Vagina (tissue), 2 donors: Measurements from ENCODE around the gene G6PC3. TPM values are rescaled to one million over a fixed set of nuclear protein-coding genes. Genes with fewer than 3 reads are reported as not detected.

Experiments
- DNase-seq, 2 donors: peaks; one replicate each; pipeline ENCODE4 v3.0.0-alpha.2; 2017; ENCODE audit errors: extremely low spot score in 2 of 2
- H3K27ac ChIP-seq: fragments of 200-600 bp; sonication (generic); one replicate; pipeline ENCODE4 v1.5.1; 2019
- H3K27me3 ChIP-seq: fragments of 200-600 bp; sonication (generic); one replicate; pipeline ENCODE4 v1.5.1; 2019
- H3K36me3 ChIP-seq, 2 donors: fragments of 200-600 bp; sonication (generic); one replicate each; pipeline ENCODE4 v1.5.1; 2017 to 2019
- H3K4me1 ChIP-seq: fragments of 200-600 bp; sonication (generic); one replicate; pipeline ENCODE4 v1.5.1; 2019
- H3K4me3 ChIP-seq, 2 donors: fragments of 200-600 bp; sonication (generic); 1 replicate in 1 of 2; 2 replicates in 1 of 2; pipeline ENCODE4 v1.5.1; 2016 to 2019
- H3K9me3 ChIP-seq: fragments of 200-600 bp; sonication (generic); one replicate; pipeline ENCODE4 v1.5.1; 2019
- CTCF ChIP-seq, 3 experiments: fragments of 450-650 bp in 2 of 3; fragments of 200-600 bp in 1 of 3; sonication (generic) in 1 of 3; IDR thresholded peaks; one replicate each; pipeline ENCODE4 v1.5.1; 2017 to 2019; ENCODE audit warnings: antibody characterized with exemption in 3 of 3, mild to moderate bottlenecking in 2 of 3, moderate library complexity in 2 of 3
- POLR2A ChIP-seq, 2 donors: fragments of 450-650 bp; IDR thresholded peaks; one replicate each; pipeline ENCODE4 v1.6.1; 2017; ENCODE audit warnings: antibody characterized with exemption in 2 of 2, mild to moderate bottlenecking in 2 of 2, moderate library complexity in 2 of 2
- POLR2AphosphoS5 ChIP-seq, 2 donors: sonication (generic); formaldehyde crosslinking; IDR thresholded peaks; one replicate each; pipeline ENCODE4 v1.9.0; 2017; ENCODE audit warnings: antibody characterized with exemption in 2 of 2, mild to moderate bottlenecking in 2 of 2, low read depth in 1 of 2; ENCODE audit not compliant: insufficient read depth in 1 of 2
- intact Hi-C: fragments of 100-400 bp; cut with DNase I; formaldehyde crosslinking; loops from one replicate; pipeline ENCODE4 v1.15.1; 2023
- total RNA-seq: library from RNA; depleted of rRNA; stranded (reverse); fragments of >200 nt; gene quantifications from one replicate; pipeline ENCODE4 v1.2.3, GENCODE V29; 2016

G6PC3 gene
- total RNA-seq, 1 donor from 2014 or later = 44.0 TPM

- no peak for TF ChIP-seq CTCF (IDR thresholded peaks at IDR 0.05)
- no peak for TF ChIP-seq POLR2AphosphoS5 (IDR thresholded peaks at IDR 0.05; ENCODE audit: insufficient read depth in 1 of 2, low read depth in 1 of 2)
- no peak for TF ChIP-seq POLR2A (IDR thresholded peaks at IDR 0.05)
- intact Hi-C loops = no loop called here
- no peaks in the 10 kb centered on the region for H3K9me3 ChIP-seq
- H3K4me3 ChIP-seq = no peak overlapping the region
- DNase-seq = no peak
- H3K27ac ChIP-seq = no peak overlapping the region
- H3K4me1 ChIP-seq = peaks cover 14% of the 10 kb centered on the region
- peaks cover 0 to 60% of the 10 kb centered on the region in 2 donors for H3K36me3 ChIP-seq
- no peaks in the 10 kb centered on the region for H3K27me3 ChIP-seq
Measured at GRCh38 chr17:44088254-44088653, 17.7 kb downstream of the G6PC3 start.

- H3K4me1 ChIP-seq = peaks cover 32% of the 10 kb centered on the region
- no peak overlapping the region for H3K27ac ChIP-seq
- no peak for DNase-seq
- H3K36me3 ChIP-seq = peaks cover 0 to 45% of the 10 kb centered on the region in 2 donors
- TF ChIP-seq POLR2A (IDR thresholded peaks at IDR 0.05) = no peak
- TF ChIP-seq CTCF (IDR thresholded peaks at IDR 0.05) = no peak
- no peak for TF ChIP-seq POLR2AphosphoS5 (IDR thresholded peaks at IDR 0.05; ENCODE audit: insufficient read depth in 1 of 2, low read depth in 1 of 2)
- no peaks in the 10 kb centered on the region for H3K27me3 ChIP-seq
- H3K4me3 ChIP-seq = no peak overlapping the region
- no peaks in the 10 kb centered on the region for H3K9me3 ChIP-seq
- intact Hi-C loops = no loop called here
Measured at GRCh38 chr17:44091200-44091997, 20.9 kb downstream of the G6PC3 start.

- DNase-seq = no peak
- intact Hi-C loops = no loop called here
- H3K36me3 ChIP-seq = peaks cover 0 to 45% of the 10 kb centered on the region in 2 donors
Measured at GRCh38 chr17:44092051-44092450, 21.5 kb downstream of the G6PC3 start.

GRCh38 chr17:44093231-44093900, 22.8 kb downstream of the G6PC3 start:
- Histone ChIP-seq H3K9me3 (no peaks in the 10 kb centered on the region), H3K27ac (no peak overlapping the region), H3K4me1 (peaks cover 34% of the 10 kb centered on the region), H3K4me3 (no peak overlapping the region), H3K27me3 (no peaks in the 10 kb centered on the region), H3K36me3 (peaks cover 0 to 40% of the 10 kb centered on the region in 2 donors)
- intact Hi-C loops = no loop called here
- DNase-seq = no peak
- no peak for TF ChIP-seq CTCF (IDR thresholded peaks at IDR 0.05)
- no peak for TF ChIP-seq POLR2A (IDR thresholded peaks at IDR 0.05)
- TF ChIP-seq POLR2AphosphoS5 (IDR thresholded peaks at IDR 0.05; ENCODE audit: insufficient read depth in 1 of 2, low read depth in 1 of 2) = no peak

More at GRCh38 chr17:44092051-44092450, 21.5 kb downstream of the G6PC3 start:
- TF ChIP-seq CTCF (IDR thresholded peaks at IDR 0.05) = no peak
- TF ChIP-seq POLR2AphosphoS5 (IDR thresholded peaks at IDR 0.05; ENCODE audit: insufficient read depth in 1 of 2, low read depth in 1 of 2) = no peak
- no peak for TF ChIP-seq POLR2A (IDR thresholded peaks at IDR 0.05)
- Histone ChIP-seq H3K9me3 (no peaks in the 10 kb centered on the region), H3K27me3 (no peaks in the 10 kb centered on the region), H3K27ac (no peak overlapping the region), H3K4me3 (no peak overlapping the region), H3K4me1 (peaks cover 35% of the 10 kb centered on the region)
